Spleen (tissue), 11 donors: Measurements from ENCODE around the gene SREK1. TPM values are rescaled to one million over a fixed set of nuclear protein-coding genes. Genes with fewer than 3 reads are reported as not detected.

ENCODE experiments used
- DNase-seq: peaks from one replicate; pipeline ENCODE4 v3.0.0-alpha.2; 2020
- H3K27ac ChIP-seq, 8 donors: fragments of 200-600 bp; sonication (generic) in 7 of 8; 1 replicate in 4 of 8; 2 replicates in 4 of 8; pipeline versions ENCODE4 v1.5.0 to v1.8.0; 2016 to 2021; ENCODE audit warnings: inconsistent platforms in 4 of 8, mild to moderate bottlenecking in 4 of 8, moderate library complexity in 1 of 8
- H3K27me3 ChIP-seq, 7 donors: fragments of 200-600 bp; sonication (generic) in 6 of 7; replicated peaks in 1 of 7; 1 replicate in 4 of 7; 2 replicates in 3 of 7; pipeline versions ENCODE4 v1.5.0 to v1.8.0; 2016 to 2021; ENCODE audit warnings: inconsistent platforms in 3 of 7, mild to moderate bottlenecking in 1 of 7
- H3K36me3 ChIP-seq, 6 donors: fragments of 200-600 bp; sonication (generic) in 5 of 6; 1 replicate in 4 of 6; 2 replicates in 2 of 6; pipeline versions ENCODE4 v1.5.0 to v1.8.0; 2016 to 2021; ENCODE audit warnings: inconsistent platforms in 2 of 6
- H3K4me1 ChIP-seq, 6 donors: fragments of 200-600 bp; sonication (generic) in 5 of 6; 1 replicate in 3 of 6; 2 replicates in 3 of 6; pipeline versions ENCODE4 v1.5.0 to v1.8.0; 2016 to 2021; ENCODE audit warnings: inconsistent platforms in 3 of 6
- H3K4me3 ChIP-seq, 8 donors: fragments of 200-600 bp; sonication (generic) in 7 of 8; 1 replicate in 4 of 8; 2 replicates in 4 of 8; pipeline versions ENCODE4 v1.5.0 to v1.8.0; 2016 to 2021; ENCODE audit warnings: inconsistent platforms in 4 of 8, mild to moderate bottlenecking in 4 of 8, moderate library complexity in 2 of 8
- H3K9me3 ChIP-seq, 8 donors: fragments of 200-600 bp; sonication (generic) in 7 of 8; 1 replicate in 4 of 8; 2 replicates in 4 of 8; pipeline versions ENCODE4 v1.5.0 to v1.8.0; 2016 to 2021; ENCODE audit warnings: inconsistent platforms in 4 of 8
- POLR2A ChIP-seq, 3 donors: fragments of 450-650 bp; IDR thresholded peaks; one replicate each; pipeline ENCODE4 v1.5.1; 2017; ENCODE audit warnings: antibody characterized with exemption in 3 of 3, mild to moderate bottlenecking in 1 of 3
- POLR2AphosphoS5 ChIP-seq, 3 donors: sonication (generic); formaldehyde crosslinking; IDR thresholded peaks; one replicate each; pipeline ENCODE4 v1.5.1; 2017; ENCODE audit warnings: antibody characterized with exemption in 3 of 3
- WGBS, 5 donors: extraction: QIAGEN DNeasy Blood & Tissue Kit in 3 of 5; methylation state at CpG; one replicate each; pipeline versions ENCODE4 v1.1.5 to v1.1.7; 2013 to 2018; 5-methylcytosine and 5-hydroxymethylcytosine counted together
- intact Hi-C: fragments of 100-400 bp; cut with DNase I; formaldehyde crosslinking; loops from one replicate; pipeline ENCODE4 v1.15.0; 2023; ENCODE audit warnings: low total_unique reads
- polyA plus RNA-seq, 3 donors: library from polyadenylated mRNA; stranded (reverse); fragments of 200-250 nt; gene quantifications; one replicate each; pipeline ENCODE4 v1.2.1, GENCODE V29; 2013
- total RNA-seq, 7 donors: library from RNA; depleted of rRNA in 3 of 7; stranded (reverse); fragments of >200 nt in 3 of 7; fragmentation: NEBNext Ultra II Directional in 4 of 7; extraction: Animal tissue kit (Norgen Biotek cat#: 25700) in 4 of 7; gene quantifications; one replicate each; pipeline versions ENCODE4 v1.1.0 to v1.2.1, GENCODE V29; 2016 to 2021
- TF ChIP-seq, protein P1 (sequence below), 11 experiments: fragments of 200-600 bp in 7 of 11; fragments of 450-650 bp in 4 of 11; sonication (generic) in 4 of 11; IDR thresholded peaks in 8 of 11; conservative IDR thresholded peaks in 3 of 11; 1 replicate in 7 of 11; 2 replicates in 4 of 11; pipeline versions ENCODE4 v1.4.0 to v1.8.0; 2016 to 2021; ENCODE audit warnings: antibody characterized with exemption in 11 of 11, inconsistent platforms in 4 of 11, mild to moderate bottlenecking in 1 of 11
- donor health status: healthy with polysubstance abuse.
- donor health status: DM: no; HTN: no; CAD: no; lungs with moderate emphysema.
- donor health status: DM: no; HTN: no; CAD: no.
- donor health status: Bipolar disorder and iron deficiency.
- donor health status: healthy.
- donor health status: DM: no; HTN: no; CAD: no.
- donor health status: DM: yes; HTN: yes; CAD: no.

The SREK1 gene
- total and polyA plus RNA-seq, 10 donors: 19.2 to 170 (median 86.2) TPM

DNA sequence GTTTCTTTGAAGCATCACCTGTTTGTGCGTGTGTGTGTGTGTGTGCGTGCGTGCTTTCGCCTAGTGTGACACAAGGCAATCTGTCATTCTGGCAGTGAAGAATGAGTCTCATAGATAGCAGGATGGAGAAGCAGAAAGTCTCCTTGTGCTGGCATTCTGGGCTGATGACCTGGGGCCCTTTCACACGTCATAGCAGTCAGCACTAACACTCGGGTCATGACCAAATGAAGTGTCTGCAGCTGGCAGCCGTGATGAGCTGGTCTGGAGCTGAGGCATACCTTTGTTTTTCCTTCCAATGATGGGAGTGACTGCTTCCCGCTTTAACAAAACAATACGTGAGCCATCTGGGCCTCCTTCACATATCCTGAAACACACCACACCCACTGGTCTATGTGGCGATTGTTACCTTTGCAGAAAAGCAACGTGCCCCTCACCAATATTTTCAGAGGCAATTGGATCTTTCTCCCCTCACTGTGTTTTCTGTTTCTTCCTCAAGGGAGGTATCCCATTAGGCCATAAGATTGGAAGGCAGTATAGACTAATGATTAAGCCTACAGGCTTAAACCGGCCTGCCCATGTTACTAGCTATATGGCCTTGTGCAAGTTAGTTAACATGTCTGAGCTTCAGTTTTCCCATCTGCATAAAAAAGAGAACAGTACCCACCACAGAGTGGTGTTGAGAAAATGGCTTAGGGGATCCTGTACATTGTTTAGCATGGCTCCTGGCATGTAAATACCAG is 88.8 kb downstream of the SREK1 start:
- Histone ChIP-seq H3K27ac (no peak overlapping the region), H3K9me3 (no peaks in the 10 kb centered on the region), H3K4me3 (no peak overlapping the region), H3K36me3 (no peaks in the 10 kb centered on the region), H3K4me1 (no peaks in the 10 kb centered on the region), H3K27me3 (peaks cover 0 to 10% (median 0%) of the 10 kb centered on the region in 7 donors)
- TF ChIP-seq POLR2A (IDR thresholded peaks at IDR 0.05): no peak
- TF ChIP-seq, protein P1, sequence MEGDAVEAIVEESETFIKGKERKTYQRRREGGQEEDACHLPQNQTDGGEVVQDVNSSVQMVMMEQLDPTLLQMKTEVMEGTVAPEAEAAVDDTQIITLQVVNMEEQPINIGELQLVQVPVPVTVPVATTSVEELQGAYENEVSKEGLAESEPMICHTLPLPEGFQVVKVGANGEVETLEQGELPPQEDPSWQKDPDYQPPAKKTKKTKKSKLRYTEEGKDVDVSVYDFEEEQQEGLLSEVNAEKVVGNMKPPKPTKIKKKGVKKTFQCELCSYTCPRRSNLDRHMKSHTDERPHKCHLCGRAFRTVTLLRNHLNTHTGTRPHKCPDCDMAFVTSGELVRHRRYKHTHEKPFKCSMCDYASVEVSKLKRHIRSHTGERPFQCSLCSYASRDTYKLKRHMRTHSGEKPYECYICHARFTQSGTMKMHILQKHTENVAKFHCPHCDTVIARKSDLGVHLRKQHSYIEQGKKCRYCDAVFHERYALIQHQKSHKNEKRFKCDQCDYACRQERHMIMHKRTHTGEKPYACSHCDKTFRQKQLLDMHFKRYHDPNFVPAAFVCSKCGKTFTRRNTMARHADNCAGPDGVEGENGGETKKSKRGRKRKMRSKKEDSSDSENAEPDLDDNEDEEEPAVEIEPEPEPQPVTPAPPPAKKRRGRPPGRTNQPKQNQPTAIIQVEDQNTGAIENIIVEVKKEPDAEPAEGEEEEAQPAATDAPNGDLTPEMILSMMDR (IDR thresholded peaks at IDR 0.05 in 8 of 11, conservative IDR thresholded peaks at IDR 0.05 in 3 of 11): no peak
- no peak for TF ChIP-seq POLR2AphosphoS5 (IDR thresholded peaks at IDR 0.05)
- DNase-seq: no peak
- intact Hi-C loops: no loop called here
- WGBS, 5 donors: 66 to 86% (median 80%) methylated on average over 12 of the region's 12 CpGs

Other genes starting within 250 kb of the SREK1 start
- gene ERBIN, start 217.7 kb upstream of the SREK1 start, total RNA-seq: 100 to 1,000 TPM in 3 of 7 donors, 10 to 100 TPM in 4; 85.0 to 112 (median 95.5) TPM
- 10 to 100 TPM; 19.6 to 22.2 (median 20.4) TPM for gene ERBIN, start 217.7 kb upstream of the SREK1 start, polyA plus RNA-seq